K562 (cell line): ENCODE results near the gene GCN1. TPM values are rescaled to one million over a fixed set of nuclear protein-coding genes. Genes with fewer than 3 reads are reported as not detected.

ENCODE experiments used
- ARID1B ChIP-seq: fragments of 450-650 bp; IDR thresholded peaks from 2 replicates; pipeline ENCODE4 v1.6.1; 2016; ENCODE audit warnings: antibody characterized with exemption, mild to moderate bottlenecking, inconsistent platforms
- ESRRB ChIP-seq: fragments of 250-450 bp; sonication (Bioruptor Pico); IDR thresholded peaks from 2 replicates; pipeline ENCODE4 v1.5.0; 2020; ENCODE audit warnings: mild to moderate bottlenecking, moderate library complexity, borderline replicate concordance
- FOS ChIP-seq: IDR thresholded peaks from 3 replicates; pipeline ENCODE4 v1.6.1; 2011; ENCODE audit not compliant: insufficient read length; ENCODE audit errors: extremely low read depth
- FUS ChIP-seq: fragments of 200-400 bp; formaldehyde crosslinking; optimal IDR thresholded peaks from 2 replicates; pipeline ENCODE3; 2017; ENCODE audit warnings: low read depth, low read length
- HDAC8 ChIP-seq: fragments of 450-650 bp; IDR thresholded peaks from 2 replicates; pipeline ENCODE4 v1.6.1; 2016; ENCODE audit warnings: mild to moderate bottlenecking, missing genetic modification characterization, moderate library complexity, missing compliant biosample characterization
- NR0B1 ChIP-seq: fragments of 450-650 bp; IDR thresholded peaks from one replicate; pipeline ENCODE4 v1.6.1; 2018; ENCODE audit warnings: mild to moderate bottlenecking, moderate library complexity; ENCODE audit not compliant: partially characterized antibody
- PTBP1 ChIP-seq: fragments of 200-400 bp; formaldehyde crosslinking; IDR thresholded peaks from 2 replicates; pipeline ENCODE4 v1.6.1; 2017; ENCODE audit warnings: low read depth, low read length
- RAD51 ChIP-seq: fragments of 450-650 bp; IDR thresholded peaks from 2 replicates; pipeline ENCODE4 v1.7.1; 2016; ENCODE audit warnings: low read depth, mild to moderate bottlenecking, borderline replicate concordance
- SNAPC5 ChIP-seq: fragments of 250-450 bp; sonication (Bioruptor Pico); IDR thresholded peaks from 2 replicates; pipeline ENCODE4 v1.8.0; 2021; ENCODE audit warnings: moderate library complexity, mild to moderate bottlenecking, inconsistent platforms
- SRF ChIP-seq, 2 experiments: fragments of 250-450, 450-650 bp in 1 of 2; sonication (Bioruptor Pico) in 1 of 2; sonication (generic) in 1 of 2; formaldehyde crosslinking; IDR thresholded peaks; 2 replicates each; pipeline versions ENCODE4 v1.5.0 to v1.5.1; 2020 to 2022; ENCODE audit warnings: mild to moderate bottlenecking in 1 of 2, missing genetic modification reagents in 1 of 2
- SRSF1 ChIP-seq: fragments of 200-400 bp; formaldehyde crosslinking; IDR thresholded peaks from 2 replicates; pipeline ENCODE4 v1.6.1; 2017; ENCODE audit warnings: mild to moderate bottlenecking, low read depth, low read length, moderate library complexity
- TAF15 ChIP-seq: fragments of 200-400 bp; formaldehyde crosslinking; IDR thresholded peaks from 2 replicates; pipeline ENCODE4 v1.6.1; 2017; ENCODE audit warnings: mild to moderate bottlenecking, low read depth, low read length, moderate library complexity
- TSC22D4 ChIP-seq: fragments of 450-650 bp; IDR thresholded peaks from 2 replicates; pipeline ENCODE4 v1.6.1; 2016; ENCODE audit warnings: missing genetic modification characterization, missing biosample characterization, control low read depth
- ZNF445 ChIP-seq: fragments of 250-450 bp; sonication (Bioruptor Pico); IDR thresholded peaks from 2 replicates; pipeline ENCODE4 v1.4.0; 2020; ENCODE audit warnings: low read depth, mild to moderate bottlenecking, moderate library complexity
- ZNF584 ChIP-seq: fragments of 200-800 bp; sonication (Bioruptor generic); IDR thresholded peaks from 2 replicates; pipeline ENCODE4 v1.6.1; 2016; ENCODE audit warnings: low read depth, mild to moderate bottlenecking, missing genetic modification characterization, missing compliant biosample characterization
- ZNF785 ChIP-seq: fragments of 250-450 bp; sonication (Bioruptor Pico); IDR thresholded peaks from 2 replicates; pipeline ENCODE4 v1.4.0; 2020; ENCODE audit warnings: mild to moderate bottlenecking
- polyA plus RNA-seq, 8 experiments: library from polyadenylated mRNA; depleted of rRNA in 4 of 8; stranded (reverse) in 5 of 8; unstranded in 3 of 8; fragments of >200 nt; fragmentation: Nextera tagmentation in 2 of 8; fragmentation: Illumina TruSeq in 1 of 8; extraction: Ambion mirVana in 2 of 8; extraction: Trizol in 1 of 8; gene quantifications; 2 replicates each; pipeline versions ENCODE4 v1.2.1 to v1.2.3, GENCODE V29; 2011 to 2014; ENCODE audit warnings: inconsistent platforms in 1 of 8, missing spikeins in 1 of 8
- total RNA-seq, 7 experiments: library from RNA; depleted of rRNA in 6 of 7; stranded (reverse); fragments of >200 nt in 6 of 7; fragmentation: Illumina TruSeq in 2 of 7; extraction: Trizol in 2 of 7; gene quantifications; 2 replicates each; pipeline versions ENCODE4 v1.2.1 to v1.2.3, GENCODE V29; 2011 to 2021; ENCODE audit warnings: low replicate concordance in 1 of 7
- TF ChIP-seq, protein P1 (sequence below), 2 experiments: fragments of 200-800 bp in 1 of 2; sonication (Bioruptor generic) in 1 of 2; sonication (generic) in 1 of 2; formaldehyde crosslinking in 1 of 2; IDR thresholded peaks in 1 of 2; conservative IDR thresholded peaks in 1 of 2; 2 replicates each; pipeline versions ENCODE4 v1.5.0 to v1.6.1; 2016 to 2020; ENCODE audit warnings: missing compliant biosample characterization in 1 of 2, missing genetic modification characterization in 1 of 2, missing genetic modification reagents in 1 of 2
- TF ChIP-seq, protein P2 (sequence below): sonication (generic); formaldehyde crosslinking; IDR thresholded peaks from 2 replicates; pipeline ENCODE4 v1.8.0; 2023; ENCODE audit warnings: missing genetic modification reagents, mild to moderate bottlenecking, borderline replicate concordance
- TF ChIP-seq, protein P3 (sequence below): fragments of 450-650 bp; IDR thresholded peaks from 2 replicates; pipeline ENCODE4 v1.6.1; 2016

The GCN1 gene
- total and polyA plus RNA-seq, 9 of the 15 experiments (the other 6 are each of a cell fraction or from before 2014, with no cell fraction given) = 11.9 to 190 (median 51.7) TPM

GRCh38 chr12:120242275-120242799 lies 47.8 kb upstream of the GCN1 start (continued):
- TF ChIP-seq, protein P1, sequence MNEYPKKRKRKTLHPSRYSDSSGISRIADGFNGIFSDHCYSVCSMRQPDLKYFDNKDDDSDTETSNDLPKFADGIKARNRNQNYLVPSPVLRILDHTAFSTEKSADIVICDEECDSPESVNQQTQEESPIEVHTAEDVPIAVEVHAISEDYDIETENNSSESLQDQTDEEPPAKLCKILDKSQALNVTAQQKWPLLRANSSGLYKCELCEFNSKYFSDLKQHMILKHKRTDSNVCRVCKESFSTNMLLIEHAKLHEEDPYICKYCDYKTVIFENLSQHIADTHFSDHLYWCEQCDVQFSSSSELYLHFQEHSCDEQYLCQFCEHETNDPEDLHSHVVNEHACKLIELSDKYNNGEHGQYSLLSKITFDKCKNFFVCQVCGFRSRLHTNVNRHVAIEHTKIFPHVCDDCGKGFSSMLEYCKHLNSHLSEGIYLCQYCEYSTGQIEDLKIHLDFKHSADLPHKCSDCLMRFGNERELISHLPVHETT (CRISPR knock-in tag; conservative IDR thresholded peaks at IDR 0.05 in 1 of 2, IDR thresholded peaks at IDR 0.05 in 1 of 2) = peak in 1 of 2 experiments; percentile 75; a peak in 2 of 4 replicates
- no peak for TF ChIP-seq HDAC8 (tag)
- no peak for TF ChIP-seq ZNF785 (CRISPR knock-in tag)
- no peak for TF ChIP-seq ESRRB (CRISPR knock-in tag)
- TF ChIP-seq FOS = no peak
- no peak for TF ChIP-seq PTBP1
- no peak for TF ChIP-seq SNAPC5 (CRISPR knock-in tag)
- no peak for TF ChIP-seq FUS
- TF ChIP-seq ZNF584 (CRISPR knock-in tag) = peak; percentile 82
- TF ChIP-seq SRF (CRISPR knock-in tag; IDR thresholded peaks at IDR 0.05) = peak in 1 of 2 experiments; percentile 44; a peak in 1 of 4 replicates
- no peak for TF ChIP-seq ZNF445
- TF ChIP-seq TSC22D4 = no peak
- TF ChIP-seq, protein P2, sequence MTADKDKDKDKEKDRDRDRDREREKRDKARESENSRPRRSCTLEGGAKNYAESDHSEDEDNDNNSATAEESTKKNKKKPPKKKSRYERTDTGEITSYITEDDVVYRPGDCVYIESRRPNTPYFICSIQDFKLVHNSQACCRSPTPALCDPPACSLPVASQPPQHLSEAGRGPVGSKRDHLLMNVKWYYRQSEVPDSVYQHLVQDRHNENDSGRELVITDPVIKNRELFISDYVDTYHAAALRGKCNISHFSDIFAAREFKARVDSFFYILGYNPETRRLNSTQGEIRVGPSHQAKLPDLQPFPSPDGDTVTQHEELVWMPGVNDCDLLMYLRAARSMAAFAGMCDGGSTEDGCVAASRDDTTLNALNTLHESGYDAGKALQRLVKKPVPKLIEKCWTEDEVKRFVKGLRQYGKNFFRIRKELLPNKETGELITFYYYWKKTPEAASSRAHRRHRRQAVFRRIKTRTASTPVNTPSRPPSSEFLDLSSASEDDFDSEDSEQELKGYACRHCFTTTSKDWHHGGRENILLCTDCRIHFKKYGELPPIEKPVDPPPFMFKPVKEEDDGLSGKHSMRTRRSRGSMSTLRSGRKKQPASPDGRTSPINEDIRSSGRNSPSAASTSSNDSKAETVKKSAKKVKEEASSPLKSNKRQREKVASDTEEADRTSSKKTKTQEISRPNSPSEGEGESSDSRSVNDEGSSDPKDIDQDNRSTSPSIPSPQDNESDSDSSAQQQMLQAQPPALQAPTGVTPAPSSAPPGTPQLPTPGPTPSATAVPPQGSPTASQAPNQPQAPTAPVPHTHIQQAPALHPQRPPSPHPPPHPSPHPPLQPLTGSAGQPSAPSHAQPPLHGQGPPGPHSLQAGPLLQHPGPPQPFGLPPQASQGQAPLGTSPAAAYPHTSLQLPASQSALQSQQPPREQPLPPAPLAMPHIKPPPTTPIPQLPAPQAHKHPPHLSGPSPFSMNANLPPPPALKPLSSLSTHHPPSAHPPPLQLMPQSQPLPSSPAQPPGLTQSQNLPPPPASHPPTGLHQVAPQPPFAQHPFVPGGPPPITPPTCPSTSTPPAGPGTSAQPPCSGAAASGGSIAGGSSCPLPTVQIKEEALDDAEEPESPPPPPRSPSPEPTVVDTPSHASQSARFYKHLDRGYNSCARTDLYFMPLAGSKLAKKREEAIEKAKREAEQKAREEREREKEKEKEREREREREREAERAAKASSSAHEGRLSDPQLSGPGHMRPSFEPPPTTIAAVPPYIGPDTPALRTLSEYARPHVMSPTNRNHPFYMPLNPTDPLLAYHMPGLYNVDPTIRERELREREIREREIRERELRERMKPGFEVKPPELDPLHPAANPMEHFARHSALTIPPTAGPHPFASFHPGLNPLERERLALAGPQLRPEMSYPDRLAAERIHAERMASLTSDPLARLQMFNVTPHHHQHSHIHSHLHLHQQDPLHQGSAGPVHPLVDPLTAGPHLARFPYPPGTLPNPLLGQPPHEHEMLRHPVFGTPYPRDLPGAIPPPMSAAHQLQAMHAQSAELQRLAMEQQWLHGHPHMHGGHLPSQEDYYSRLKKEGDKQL (CRISPR knock-in tag) = no peak
- peak; percentile 53; the same call in 1 of the 2 replicates for TF ChIP-seq RAD51
- TF ChIP-seq, protein P3, sequence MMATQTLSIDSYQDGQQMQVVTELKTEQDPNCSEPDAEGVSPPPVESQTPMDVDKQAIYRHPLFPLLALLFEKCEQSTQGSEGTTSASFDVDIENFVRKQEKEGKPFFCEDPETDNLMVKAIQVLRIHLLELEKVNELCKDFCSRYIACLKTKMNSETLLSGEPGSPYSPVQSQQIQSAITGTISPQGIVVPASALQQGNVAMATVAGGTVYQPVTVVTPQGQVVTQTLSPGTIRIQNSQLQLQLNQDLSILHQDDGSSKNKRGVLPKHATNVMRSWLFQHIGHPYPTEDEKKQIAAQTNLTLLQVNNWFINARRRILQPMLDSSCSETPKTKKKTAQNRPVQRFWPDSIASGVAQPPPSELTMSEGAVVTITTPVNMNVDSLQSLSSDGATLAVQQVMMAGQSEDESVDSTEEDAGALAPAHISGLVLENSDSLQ = peak; percentile 48
- no peak for TF ChIP-seq TAF15
- TF ChIP-seq NR0B1 = no peak
- peak; percentile 97 for TF ChIP-seq ARID1B
- no peak for TF ChIP-seq SRSF1
